GM12892 (cell line): ENCODE results near the gene CNTN5.
A peak's percentile ranks its signal among the peaks of the same experiment; 100 is the strongest.
"Not testable (repeated sequence)": the region's sequence is repeated elsewhere in the genome, so short reads cannot be mapped to it uniquely, and the experiment has no call there.

Experiments used
- DNase-seq: peaks from one replicate; pipeline ENCODE4 v3.0.0; 2011; ENCODE audit not compliant: insufficient read length
- FAIRE-seq: peaks from 2 replicates; lab custom pipeline; 2011; peaks lifted over from hg19 to GRCh38; lab: Jason Lieb, UNC
- POLR2A ChIP-seq: IDR thresholded peaks from 2 replicates; pipeline ENCODE4 v1.6.1; 2011; ENCODE audit warnings: low read depth, low read length, control low read depth
- POLR2AphosphoS5 ChIP-seq: IDR thresholded peaks from 2 replicates; pipeline ENCODE4 v1.6.1; 2011; ENCODE audit warnings: low read depth, low read length, control low read depth
- TAF1 ChIP-seq: IDR thresholded peaks from 2 replicates; pipeline ENCODE4 v1.6.1; 2011; ENCODE audit warnings: low read depth, mild to moderate bottlenecking, control low read depth, low read length, borderline replicate concordance

Gene CNTN5

DNA sequence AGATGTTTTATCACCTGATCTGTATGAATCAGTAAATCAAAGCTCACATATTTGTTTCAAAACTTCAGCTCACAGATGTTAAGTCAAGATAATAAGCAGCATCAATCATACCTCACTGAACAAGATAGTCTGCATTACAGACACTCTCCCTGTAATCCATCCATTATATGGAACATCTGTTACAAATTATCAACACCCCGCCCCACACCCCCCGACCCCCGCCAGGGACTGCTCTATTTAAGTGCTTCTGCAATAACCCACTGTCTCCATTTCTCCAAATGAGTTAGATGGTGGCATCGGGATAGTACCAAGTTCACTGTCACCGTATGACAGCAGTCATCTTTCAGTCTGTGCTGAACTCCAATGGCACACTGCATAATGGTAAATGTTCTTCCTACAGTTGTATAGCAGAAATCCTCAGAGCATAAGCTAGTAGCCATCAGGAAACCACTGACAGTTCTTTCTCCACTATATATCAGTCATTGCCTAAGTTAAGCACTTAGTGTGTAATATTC lies 1219.3 kb downstream of the CNTN5 start:
- no peak for FAIRE-seq
- TF ChIP-seq POLR2A (no peak), TAF1 (no peak), POLR2AphosphoS5 (no peak)
- DNase-seq: no peak

DNA sequence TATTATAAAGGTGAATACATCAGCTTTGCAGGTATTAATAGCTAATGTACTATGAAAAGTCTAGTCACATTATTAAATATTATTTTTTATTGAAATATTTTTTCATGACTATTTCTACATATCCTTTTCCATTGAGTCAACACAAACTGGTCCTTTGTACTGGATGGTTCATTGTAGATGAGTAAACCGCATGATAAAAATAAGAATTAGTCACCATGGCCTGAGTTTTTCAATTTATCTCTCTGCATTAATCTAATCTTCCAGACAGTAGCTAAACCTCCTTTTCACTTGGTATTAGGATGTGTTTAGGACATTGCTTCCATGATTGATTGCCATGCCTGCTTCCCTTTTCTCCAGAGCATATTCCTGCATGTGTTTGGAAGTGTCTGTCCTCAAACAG lies 1227.0 kb downstream of the CNTN5 start:
- no peak for DNase-seq
- FAIRE-seq: no peak
- TF ChIP-seq TAF1 (no peak), POLR2A (no peak), POLR2AphosphoS5 (no peak)

DNA sequence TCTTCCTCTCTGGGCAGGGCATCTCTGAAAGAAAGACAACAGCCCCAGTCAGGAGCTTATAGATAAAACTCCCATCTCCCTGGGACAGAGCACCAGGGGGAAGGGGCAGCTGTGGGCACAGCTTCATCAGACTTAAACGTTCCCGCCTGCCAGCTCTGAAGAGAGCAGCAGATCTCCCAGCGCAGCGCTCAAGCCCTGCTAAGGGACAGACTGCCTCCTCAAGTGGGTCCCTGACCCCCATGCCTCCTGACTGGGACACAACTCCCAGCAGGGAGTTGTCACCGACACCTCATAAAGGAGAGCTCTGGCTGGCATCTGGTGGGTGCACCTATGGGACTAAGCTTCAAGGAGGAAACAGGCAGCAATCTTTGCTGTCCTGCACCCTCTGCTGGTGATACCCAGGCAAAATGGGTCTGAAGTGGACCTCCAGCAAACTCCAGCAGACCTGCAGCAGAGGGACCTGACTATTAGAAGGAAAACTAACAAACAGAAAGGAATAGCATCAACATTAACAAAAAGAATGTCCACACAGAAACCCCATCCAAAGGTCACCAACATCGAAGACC lies 1236.6 kb downstream of the CNTN5 start:
- FAIRE-seq, DNase-seq: not testable (repeated sequence)

GRCh38 chr11:100269516-100269915 lies 1248.8 kb downstream of the CNTN5 start:
- no peak for FAIRE-seq

DNA sequence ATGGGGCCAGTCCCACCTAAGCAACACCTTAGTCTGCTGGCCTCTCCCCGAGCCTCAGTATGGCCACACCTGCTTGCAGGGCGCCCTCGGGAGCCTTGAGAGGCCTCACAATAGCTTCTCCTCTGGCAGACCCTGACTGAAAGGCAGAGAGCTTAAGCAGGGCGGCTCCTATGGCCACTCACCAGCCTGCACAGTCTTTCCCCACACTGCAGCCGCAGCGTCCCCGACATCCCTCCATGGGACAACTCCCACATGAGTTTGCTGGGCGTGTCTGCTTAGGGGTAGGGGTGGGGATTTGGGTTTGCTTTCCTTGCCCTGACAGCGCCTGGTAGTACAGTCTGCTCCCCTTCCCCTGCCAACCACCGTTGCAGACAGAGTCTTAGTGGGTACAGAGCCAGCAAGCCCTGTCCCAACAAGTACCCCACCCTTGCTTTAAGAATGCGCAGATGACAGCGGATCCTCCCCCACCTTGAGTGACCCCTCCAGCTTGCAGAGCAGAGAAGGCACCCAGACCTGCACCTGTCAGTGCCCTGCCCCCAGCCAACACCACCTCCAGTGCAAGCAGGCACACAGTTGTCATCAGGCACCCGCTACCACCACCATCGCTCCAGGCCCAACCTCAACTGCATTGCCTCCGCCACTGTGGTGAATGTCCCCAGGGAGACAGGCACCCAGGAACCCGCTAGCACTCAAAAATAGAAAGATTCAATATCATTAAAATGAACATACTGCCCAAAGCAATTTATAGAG lies 1252.5 kb downstream of the CNTN5 start:
- DNase-seq: no peak
- no peak for FAIRE-seq
- TF ChIP-seq TAF1 (no peak), POLR2A (no peak), POLR2AphosphoS5 (no peak)

More at GRCh38 chr11:100269516-100269915, 1248.8 kb downstream of the CNTN5 start:
- no peak for TF ChIP-seq POLR2AphosphoS5
- no peak for TF ChIP-seq POLR2A
- no peak for TF ChIP-seq TAF1
- no peak for DNase-seq

DNA sequence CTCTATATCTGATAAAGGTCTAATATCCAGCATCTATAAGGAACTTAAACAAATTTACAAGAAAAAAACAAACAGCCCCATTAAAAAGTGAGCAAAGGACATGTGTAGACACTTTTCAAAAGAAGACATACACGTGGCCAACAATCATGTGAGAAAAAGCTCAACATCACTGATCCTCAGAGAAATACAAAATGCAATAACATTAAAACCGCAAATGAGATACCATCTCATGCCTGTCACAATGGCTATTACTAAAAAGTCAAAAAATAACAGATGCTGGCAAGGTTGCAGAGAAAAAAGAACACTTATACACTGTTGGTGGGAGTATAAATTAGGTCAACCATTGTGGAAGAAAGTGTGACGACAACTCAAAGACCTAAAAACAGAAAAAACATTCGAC lies 1253.7 kb downstream of the CNTN5 start:
- not testable (repeated sequence) for DNase-seq, FAIRE-seq

GRCh38 chr11:100294748-100295147 lies 1274.0 kb downstream of the CNTN5 start:
- TF ChIP-seq POLR2A (no peak), TAF1 (no peak), POLR2AphosphoS5 (no peak)
- no peak for FAIRE-seq
- DNase-seq: no peak

- DNase-seq (no peak), FAIRE-seq (peak; percentile 36)
- TF ChIP-seq POLR2A: no peak
- TF ChIP-seq POLR2AphosphoS5: no peak
- no peak for TF ChIP-seq TAF1
Observed at GRCh38 chr11:100296051-100296679, 1275.4 kb downstream of the CNTN5 start.

DNA sequence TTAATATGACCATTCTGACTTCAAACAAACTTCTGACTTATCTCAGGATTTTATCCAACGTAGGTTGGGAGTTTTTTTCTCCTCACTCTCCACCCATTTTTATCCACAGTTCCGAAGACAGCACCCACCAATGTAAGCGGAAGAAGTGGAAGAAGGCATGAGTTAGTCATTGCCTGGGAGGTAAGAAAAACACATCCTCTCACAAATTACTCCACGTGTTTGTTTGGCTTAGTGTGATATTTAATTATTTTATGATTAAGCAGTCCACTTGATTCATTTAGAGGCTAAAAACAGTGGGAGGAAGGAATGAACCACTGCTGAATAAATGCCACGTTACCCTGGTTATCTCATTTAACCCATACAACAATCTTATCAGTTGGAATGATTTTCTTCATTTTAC lies 1276.8 kb downstream of the CNTN5 start:
- TF ChIP-seq TAF1: no peak
- no peak for TF ChIP-seq POLR2AphosphoS5
- TF ChIP-seq POLR2A: no peak
- FAIRE-seq (no peak), DNase-seq (no peak)

DNA sequence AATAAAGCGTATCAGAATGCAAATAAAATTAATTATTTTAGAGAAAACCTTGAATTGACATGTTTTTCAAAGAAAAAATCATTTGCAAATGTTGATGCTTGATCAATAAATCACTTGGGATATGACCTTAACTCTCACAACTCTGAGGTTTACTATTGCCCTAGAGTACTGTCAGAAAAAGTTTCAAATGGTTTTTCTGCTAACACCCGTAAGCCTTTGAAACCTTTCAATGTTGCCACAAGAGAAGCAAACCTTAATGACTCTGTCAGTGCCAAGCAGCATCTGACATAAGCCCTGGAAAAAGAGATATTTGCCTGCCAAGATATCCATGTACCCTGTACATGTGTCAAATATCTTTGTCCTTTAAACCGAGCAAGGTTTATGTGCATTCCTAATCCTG lies 1282.1 kb downstream of the CNTN5 start:
- no peak for TF ChIP-seq TAF1
- TF ChIP-seq POLR2A: no peak
- no peak for TF ChIP-seq POLR2AphosphoS5
- FAIRE-seq: no peak
- no peak for DNase-seq

DNA sequence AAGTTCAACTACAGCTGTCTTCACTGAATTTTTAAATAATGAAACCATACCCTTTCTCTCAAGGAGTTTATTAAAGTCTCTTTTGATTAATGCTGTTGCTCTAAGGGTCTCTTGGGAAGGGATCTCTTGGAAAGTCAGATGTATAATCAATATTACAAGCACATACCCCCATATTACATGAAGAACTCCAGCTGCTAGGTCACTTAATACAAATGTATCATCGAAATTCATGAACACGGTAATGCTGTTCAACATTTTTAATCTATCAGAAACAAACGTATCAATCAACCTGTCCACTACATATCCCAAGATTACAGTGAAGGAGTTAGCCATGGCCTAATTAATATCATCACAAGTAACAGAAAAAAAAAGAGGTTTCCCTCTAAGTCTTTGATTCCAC lies 1283.1 kb downstream of the CNTN5 start:
- no peak for TF ChIP-seq TAF1
- no peak for TF ChIP-seq POLR2A
- no peak for TF ChIP-seq POLR2AphosphoS5
- no peak for FAIRE-seq
- DNase-seq: no peak

DNA sequence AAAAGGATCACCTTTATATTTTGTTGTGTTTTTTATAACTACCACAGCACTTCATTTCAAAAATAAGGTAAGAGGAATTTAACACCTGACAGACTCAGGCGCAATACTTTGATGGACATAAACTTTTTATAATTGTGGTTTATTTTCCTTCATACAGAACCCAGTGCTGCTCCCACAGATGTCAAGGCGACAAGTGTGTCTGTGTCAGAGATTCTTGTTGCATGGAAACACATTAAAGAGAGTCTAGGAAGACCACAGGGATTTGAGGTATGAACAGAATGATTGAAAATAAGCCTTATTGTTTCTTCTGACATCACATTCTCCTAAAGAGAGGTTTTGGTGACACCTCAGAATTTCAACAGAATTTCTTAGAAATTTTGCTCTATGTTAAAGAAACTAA lies 1287.5 kb downstream of the CNTN5 start:
- TF ChIP-seq POLR2AphosphoS5: no peak
- TF ChIP-seq TAF1: no peak
- no peak for TF ChIP-seq POLR2A
- DNase-seq: no peak

More for the DNA sequence above, 1287.5 kb downstream of the CNTN5 start:
- no peak for FAIRE-seq
